ENCODE data around the gene KIF1A.

GRCh38 chr2:240705204-240705791 is 114.7 kb downstream of the KIF1A start:
- TF ChIP-seq EZH2 (IDR thresholded peaks at IDR 0.05; ENCODE audit: low read length) (no peak), CTCF (optimal IDR thresholded peaks at IDR 0.05 in 1 of 3, IDR thresholded peaks at IDR 0.05 in 1 of 3, conservative IDR thresholded peaks at IDR 0.05 in 1 of 3; ENCODE audit: extremely low read depth in 1 of 3, insufficient read depth in 2 of 3, low read length in 3 of 3) (no peak)
